Measurements from ENCODE around the gene ARHGEF37. TPM values are rescaled to one million over a fixed set of nuclear protein-coding genes. Genes with fewer than 3 reads are reported as not detected.

The ARHGEF37 gene
- total and polyA plus RNA-seq, 4 donors, result 2.2 to 9.1 (median 3.7) TPM

Small RNA genes within 50 kb of the gene (small RNA-seq; reads per million reads assigned to genes)
- not detected for gene RNU6-588P (ENCODE audit: low replicate concordance)

Other genes with a start within 250 kb of the ARHGEF37 start
- gene GRPEL2, start 236.0 kb upstream of the ARHGEF37 start, total RNA-seq, result 10 to 100 TPM; 19.2 to 20.2 TPM
- 10 to 100 TPM in 1 of 2 donors, 1 to 10 TPM in 1; 6.6 to 12.7 TPM for gene GRPEL2, start 236.0 kb upstream of the ARHGEF37 start, polyA plus RNA-seq
- gene PCYOX1L, start 223.5 kb upstream of the ARHGEF37 start, total RNA-seq, result 1 to 10 TPM; 7.9 to 9.3 TPM
- 1 to 10 TPM; 4.8 to 6.8 TPM for gene PCYOX1L, start 223.5 kb upstream of the ARHGEF37 start, polyA plus RNA-seq
- 1 to 10 TPM in 1 of 2 donors, under 1 TPM in 1; 0.34 to 1.3 TPM for gene IL17B, start 202.2 kb upstream of the ARHGEF37 start, total RNA-seq
- under 1 TPM; 0.26 to 0.44 TPM for gene IL17B, start 202.2 kb upstream of the ARHGEF37 start, polyA plus RNA-seq
- 100 to 1,000 TPM; 277 to 299 TPM for gene CSNK1A1, start 30.1 kb upstream of the ARHGEF37 start, total RNA-seq
- 100 to 1,000 TPM in 1 of 2 donors, 10 to 100 TPM in 1; 48.6 to 108 TPM for gene CSNK1A1, start 30.1 kb upstream of the ARHGEF37 start, polyA plus RNA-seq
- 10 to 100 TPM in 1 of 2 donors, 1 to 10 TPM in 1; 2.0 to 11.0 TPM for gene PPARGC1B, start 148.8 kb downstream of the ARHGEF37 start, total RNA-seq
- 1 to 10 TPM; 1.4 to 2.9 TPM for gene PPARGC1B, start 148.8 kb downstream of the ARHGEF37 start, polyA plus RNA-seq